ENCODE results near the gene AVPR1B.
A peak's percentile ranks its signal among the peaks of the same experiment; 100 is the strongest.

AVPR1B gene

DNA sequence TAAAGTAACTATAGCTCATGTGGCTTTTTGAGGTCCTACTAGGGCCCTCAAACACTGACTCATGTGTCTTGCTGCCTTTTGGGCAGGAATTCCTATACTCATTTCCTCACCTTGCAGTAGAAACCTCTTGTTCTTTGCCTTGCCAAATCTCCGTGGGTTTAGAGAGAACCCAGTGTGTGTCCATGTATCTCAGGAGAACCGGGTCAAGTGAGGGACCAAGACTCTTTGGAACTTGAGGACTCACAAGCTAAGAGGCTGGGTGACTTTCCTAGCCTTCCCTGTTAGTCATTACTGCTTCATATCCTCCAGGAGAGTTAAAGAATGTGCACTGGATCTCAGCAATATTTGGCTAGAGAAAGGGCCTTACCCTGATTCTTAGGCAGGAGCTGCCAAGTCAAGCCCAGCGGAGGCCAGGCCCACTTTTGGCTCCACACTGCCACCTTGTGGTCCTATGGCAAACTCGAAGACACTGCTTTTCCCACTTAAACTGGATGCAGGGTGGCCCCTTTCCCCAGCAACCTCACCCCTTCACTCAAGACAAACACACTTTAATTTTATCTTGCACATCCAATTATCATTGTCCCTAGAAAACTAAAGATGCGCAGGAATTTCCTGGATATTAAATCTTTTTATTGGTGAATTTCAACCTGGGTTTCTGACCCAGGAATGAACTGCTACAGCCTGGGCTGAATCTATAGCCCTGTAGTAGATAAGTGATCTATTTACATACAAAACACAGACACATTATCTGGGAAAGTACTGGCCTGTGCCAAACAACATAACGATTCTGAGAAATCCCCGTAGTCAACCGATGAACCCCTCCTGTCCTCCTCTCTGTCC lies 10.6 kb downstream of the AVPR1B start:
- no peak overlapping the region for H2BK120ac ChIP-seq (ENCODE audit: low read depth, low read length)
- no peak overlapping the region for H3K18ac ChIP-seq (ENCODE audit: low read depth in 1 of 2, low read length in 2 of 2)
- no peak overlapping the region for H3K4ac ChIP-seq (ENCODE audit: low read depth in 1 of 2, low read length in 2 of 2)
- H4K91ac ChIP-seq (ENCODE audit: low read length), result no peak overlapping the region
- H3K27me3 ChIP-seq (ENCODE audit: control insufficient read depth in 1 of 2, insufficient read depth in 1 of 2, low read length in 2 of 2), result peaks cover 0 to 4% of the 10 kb centered on the region in 2 experiments
- no peaks in the 10 kb centered on the region for H3K79me1 ChIP-seq (replicated peaks; ENCODE audit: low read length, poor library complexity, severe bottlenecking)
- H3K27ac ChIP-seq (ENCODE audit: low read length, poor library complexity, severe bottlenecking), result no peak overlapping the region
- peaks cover 1% of the 10 kb centered on the region for H3K4me1 ChIP-seq (ENCODE audit: control insufficient read depth, insufficient read depth, low read depth, low read length)
- peaks cover 0 to 13% of the 10 kb centered on the region in 2 experiments for H3K36me3 ChIP-seq (ENCODE audit: control insufficient read depth in 1 of 2, insufficient read depth in 2 of 2, low read depth in 1 of 2, low read length in 2 of 2)
- no peak overlapping the region for H3K4me3 ChIP-seq (ENCODE audit: insufficient read depth in 1 of 2, low read depth in 1 of 2, low read length in 2 of 2)
- H2BK15ac ChIP-seq (ENCODE audit: low read depth, poor library complexity, severe bottlenecking), result no peak overlapping the region
- H2BK5ac ChIP-seq (ENCODE audit: low read depth, low read length, poor library complexity, severe bottlenecking), result no peak overlapping the region
- no peak overlapping the region for H3K14ac ChIP-seq (ENCODE audit: low read length in 2 of 2)
- no peak overlapping the region for H2AFZ ChIP-seq (ENCODE audit: low read depth, low read length)
- H4K8ac ChIP-seq (ENCODE audit: low read length), result no peak overlapping the region
- no peak overlapping the region for H2BK12ac ChIP-seq (ENCODE audit: low read length in 2 of 2)
- DNase-seq, result peak; percentile 67
- H3K4me2 ChIP-seq (ENCODE audit: low read length, poor library complexity, severe bottlenecking), result no peak overlapping the region
- H3K9me3 ChIP-seq (ENCODE audit: control insufficient read depth, low read length), result no peaks in the 10 kb centered on the region
- WGBS, result 57% methylated on average over 7 of the region's 8 CpGs
- H3K9ac ChIP-seq (ENCODE audit: low read length), result peak overlapping the region; percentile 13
- H3K23ac ChIP-seq (ENCODE audit: low read length in 2 of 2), result no peak overlapping the region
- no peak overlapping the region for H2AK5ac ChIP-seq (ENCODE audit: low read length, severe bottlenecking)

DNA sequence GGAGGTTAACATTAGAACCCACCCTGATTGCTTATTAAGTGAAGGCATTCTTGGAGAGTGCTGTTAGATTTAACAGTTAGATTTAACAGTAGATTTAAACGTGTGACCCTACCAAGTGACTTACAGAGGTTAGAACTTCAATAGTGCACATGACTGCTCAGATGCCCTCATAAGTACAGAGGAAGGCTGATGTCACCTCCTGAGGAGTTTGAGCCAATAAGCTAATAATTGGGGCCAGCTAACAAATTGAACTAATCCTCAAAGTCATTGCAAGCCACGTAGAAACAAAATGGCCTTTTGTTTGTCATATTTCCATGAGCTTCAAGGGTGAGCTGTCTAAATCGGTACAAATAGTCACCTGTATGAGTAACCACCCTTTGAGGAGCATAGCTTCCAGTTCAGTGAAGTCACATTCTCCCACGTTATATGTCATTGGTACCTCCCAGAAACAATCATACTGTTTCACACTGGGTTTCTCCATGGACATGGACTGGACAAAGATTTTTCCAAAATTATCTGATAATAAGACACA lies 11.7 kb downstream of the AVPR1B start:
- H2BK12ac ChIP-seq (ENCODE audit: low read length in 2 of 2), result no peak overlapping the region
- no peak overlapping the region for H3K4me2 ChIP-seq (ENCODE audit: low read length, poor library complexity, severe bottlenecking)
- peaks cover 0 to 22% of the 10 kb centered on the region in 2 experiments for H3K36me3 ChIP-seq (ENCODE audit: control insufficient read depth in 1 of 2, insufficient read depth in 2 of 2, low read depth in 1 of 2, low read length in 2 of 2)
- no peak overlapping the region for H2AK5ac ChIP-seq (ENCODE audit: low read length, severe bottlenecking)
- peaks cover 6% of the 10 kb centered on the region for H3K79me1 ChIP-seq (replicated peaks; ENCODE audit: low read length, poor library complexity, severe bottlenecking)
- H4K8ac ChIP-seq (ENCODE audit: low read length), result no peak overlapping the region
- H2BK120ac ChIP-seq (ENCODE audit: low read depth, low read length), result no peak overlapping the region
- peaks cover 0 to 9% of the 10 kb centered on the region in 2 experiments for H3K27me3 ChIP-seq (ENCODE audit: control insufficient read depth in 1 of 2, insufficient read depth in 1 of 2, low read length in 2 of 2)
- no peak overlapping the region for H3K14ac ChIP-seq (ENCODE audit: low read length in 2 of 2)
- H3K4me3 ChIP-seq (ENCODE audit: insufficient read depth in 1 of 2, low read depth in 1 of 2, low read length in 2 of 2), result no peak overlapping the region
- no peak overlapping the region for H3K18ac ChIP-seq (ENCODE audit: low read depth in 1 of 2, low read length in 2 of 2)
- H3K4ac ChIP-seq (ENCODE audit: low read depth in 1 of 2, low read length in 2 of 2), result no peak overlapping the region
- no peak overlapping the region for H2BK5ac ChIP-seq (ENCODE audit: low read depth, low read length, poor library complexity, severe bottlenecking)
- H3K23ac ChIP-seq (ENCODE audit: low read length in 2 of 2), result no peak overlapping the region
- H2AFZ ChIP-seq (ENCODE audit: low read depth, low read length), result no peak overlapping the region
- no peak overlapping the region for H4K91ac ChIP-seq (ENCODE audit: low read length)
- H3K9me3 ChIP-seq (ENCODE audit: control insufficient read depth, low read length), result no peaks in the 10 kb centered on the region
- no peak overlapping the region for H3K9ac ChIP-seq (ENCODE audit: low read length)
- H3K27ac ChIP-seq (ENCODE audit: low read length, poor library complexity, severe bottlenecking), result no peak overlapping the region
- no peak for DNase-seq
- no peak overlapping the region for H2BK15ac ChIP-seq (ENCODE audit: low read depth, poor library complexity, severe bottlenecking)
- 72% methylated on average over 4 of the region's 4 CpGs for WGBS
- peaks cover 1% of the 10 kb centered on the region for H3K4me1 ChIP-seq (ENCODE audit: control insufficient read depth, insufficient read depth, low read depth, low read length)

DNA sequence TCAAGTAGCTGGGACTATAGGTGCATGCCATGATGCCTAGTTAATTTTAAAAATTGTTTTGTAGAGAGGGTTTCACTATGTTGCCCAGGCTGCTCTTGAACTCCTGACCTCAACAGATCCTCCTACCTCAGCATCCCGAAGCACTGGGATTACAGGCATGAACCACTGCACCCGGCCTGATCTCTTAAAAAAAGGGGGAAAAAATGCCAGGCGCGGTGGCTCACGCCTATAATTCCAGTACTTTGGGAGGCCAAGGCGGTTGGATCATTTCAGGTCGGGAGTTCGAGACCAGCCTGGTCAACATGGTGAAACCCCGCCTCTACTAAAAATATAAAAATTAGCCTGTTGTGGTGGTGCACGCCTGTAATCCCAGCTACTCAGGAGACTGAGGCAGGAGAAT lies 13.2 kb downstream of the AVPR1B start:
- no peak overlapping the region for H3K23ac ChIP-seq (ENCODE audit: low read length in 2 of 2)
- 95% methylated on average over 10 of the region's 10 CpGs for WGBS
- H4K91ac ChIP-seq (ENCODE audit: low read length), result no peak overlapping the region
- no peak overlapping the region for H2BK15ac ChIP-seq (ENCODE audit: low read depth, poor library complexity, severe bottlenecking)
- H2BK5ac ChIP-seq (ENCODE audit: low read depth, low read length, poor library complexity, severe bottlenecking), result no peak overlapping the region
- DNase-seq, result no peak
- H3K36me3 ChIP-seq (ENCODE audit: control insufficient read depth in 1 of 2, insufficient read depth in 2 of 2, low read depth in 1 of 2, low read length in 2 of 2), result peaks cover 0 to 37% of the 10 kb centered on the region in 2 experiments
- H4K8ac ChIP-seq (ENCODE audit: low read length), result no peak overlapping the region
- no peak overlapping the region for H3K18ac ChIP-seq (ENCODE audit: low read depth in 1 of 2, low read length in 2 of 2)
- H3K9ac ChIP-seq (ENCODE audit: low read length), result no peak overlapping the region
- no peaks in the 10 kb centered on the region for H3K4me1 ChIP-seq (ENCODE audit: control insufficient read depth, insufficient read depth, low read depth, low read length)
- H3K4ac ChIP-seq (ENCODE audit: low read depth in 1 of 2, low read length in 2 of 2), result no peak overlapping the region
- H3K4me3 ChIP-seq (ENCODE audit: insufficient read depth in 1 of 2, low read depth in 1 of 2, low read length in 2 of 2), result no peak overlapping the region
- H3K14ac ChIP-seq (ENCODE audit: low read length in 2 of 2), result no peak overlapping the region
- no peak overlapping the region for H2BK120ac ChIP-seq (ENCODE audit: low read depth, low read length)
- H2AK5ac ChIP-seq (ENCODE audit: low read length, severe bottlenecking), result no peak overlapping the region
- peaks cover 8% of the 10 kb centered on the region for H3K79me1 ChIP-seq (replicated peaks; ENCODE audit: low read length, poor library complexity, severe bottlenecking)
- no peak overlapping the region for H2BK12ac ChIP-seq (ENCODE audit: low read length in 2 of 2)
- no peak overlapping the region for H3K4me2 ChIP-seq (ENCODE audit: low read length, poor library complexity, severe bottlenecking)
- peaks cover 0 to 8% of the 10 kb centered on the region in 2 experiments for H3K27me3 ChIP-seq (ENCODE audit: control insufficient read depth in 1 of 2, insufficient read depth in 1 of 2, low read length in 2 of 2)
- H2AFZ ChIP-seq (ENCODE audit: low read depth, low read length), result no peak overlapping the region
- H3K9me3 ChIP-seq (ENCODE audit: control insufficient read depth, low read length), result no peaks in the 10 kb centered on the region
- H3K27ac ChIP-seq (ENCODE audit: low read length, poor library complexity, severe bottlenecking), result no peak overlapping the region

DNA sequence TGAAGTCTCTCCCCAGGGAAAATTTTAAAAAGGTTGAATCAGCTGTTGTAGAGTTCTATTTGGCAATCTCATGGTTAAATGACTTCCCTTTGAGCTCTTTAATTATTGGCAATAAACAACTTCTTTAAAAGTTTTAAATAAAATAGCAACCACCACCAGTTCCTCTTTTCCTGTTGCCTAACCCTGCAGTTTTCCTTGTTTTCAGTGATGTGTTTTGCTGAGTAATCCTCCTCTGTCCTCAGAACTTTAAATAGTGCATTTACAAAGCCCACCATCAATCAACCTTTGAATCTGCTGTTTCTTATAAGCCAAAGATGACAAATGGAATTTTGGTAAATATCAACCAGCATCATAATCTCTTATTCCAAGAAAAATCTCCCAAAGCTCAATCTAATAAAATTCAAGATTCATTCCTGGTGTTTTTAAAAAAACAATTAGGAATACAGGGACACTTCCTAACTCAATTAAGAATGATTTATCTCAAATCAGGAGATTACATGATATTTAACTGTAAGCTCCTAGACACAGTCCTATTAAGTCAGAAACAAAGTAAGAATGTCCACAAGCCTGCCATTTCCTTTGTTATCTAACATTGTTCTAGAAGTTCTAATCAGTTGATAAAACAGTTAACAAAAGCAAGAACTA lies 14.8 kb downstream of the AVPR1B start:
- Histone ChIP-seq H4K8ac (ENCODE audit: low read length) (no peak overlapping the region), H2AFZ (ENCODE audit: low read depth, low read length) (no peak overlapping the region), H3K4ac (ENCODE audit: low read depth in 1 of 2, low read length in 2 of 2) (no peak overlapping the region), H3K18ac (ENCODE audit: low read depth in 1 of 2, low read length in 2 of 2) (no peak overlapping the region), H3K27ac (ENCODE audit: low read length, poor library complexity, severe bottlenecking) (no peak overlapping the region), H3K9ac (ENCODE audit: low read length) (no peak overlapping the region), H3K4me2 (ENCODE audit: low read length, poor library complexity, severe bottlenecking) (no peak overlapping the region), H3K4me3 (ENCODE audit: insufficient read depth in 1 of 2, low read depth in 1 of 2, low read length in 2 of 2) (no peak overlapping the region), H4K91ac (ENCODE audit: low read length) (no peak overlapping the region), H3K27me3 (ENCODE audit: control insufficient read depth in 1 of 2, insufficient read depth in 1 of 2, low read length in 2 of 2) (peaks cover 0 to 20% of the 10 kb centered on the region in 2 experiments), H3K79me1 (replicated peaks; ENCODE audit: low read length, poor library complexity, severe bottlenecking) (peaks cover 8% of the 10 kb centered on the region), H2BK5ac (ENCODE audit: low read depth, low read length, poor library complexity, severe bottlenecking) (no peak overlapping the region), H3K36me3 (ENCODE audit: control insufficient read depth in 1 of 2, insufficient read depth in 2 of 2, low read depth in 1 of 2, low read length in 2 of 2) (peaks cover 0 to 48% of the 10 kb centered on the region in 2 experiments), H3K23ac (ENCODE audit: low read length in 2 of 2) (no peak overlapping the region), H2BK15ac (ENCODE audit: low read depth, poor library complexity, severe bottlenecking) (no peak overlapping the region), H3K14ac (ENCODE audit: low read length in 2 of 2) (no peak overlapping the region), H2BK12ac (ENCODE audit: low read length in 2 of 2) (no peak overlapping the region), H3K4me1 (ENCODE audit: control insufficient read depth, insufficient read depth, low read depth, low read length) (no peaks in the 10 kb centered on the region), H2AK5ac (ENCODE audit: low read length, severe bottlenecking) (no peak overlapping the region), H2BK120ac (ENCODE audit: low read depth, low read length) (no peak overlapping the region), H3K9me3 (ENCODE audit: control insufficient read depth, low read length) (no peaks in the 10 kb centered on the region)
- no peak for DNase-seq

Measured in mesenchymal stem cell (in vitro differentiated cells and primary cell).